GM12873 (cell line): ENCODE measurements around the gene TFEB.

ENCODE experiments used
- CTCF ChIP-seq: IDR thresholded peaks from 2 replicates; pipeline ENCODE4 v1.5.1; 2012; ENCODE audit warnings: low read depth, mild to moderate bottlenecking, moderate library complexity, low read length, control low read depth; ENCODE audit not compliant: insufficient read depth; ENCODE audit errors: missing control alignments

TFEB gene

GRCh38 chr6:41729624-41730023 lies 5.8 kb downstream of the TFEB start:
- no peak for TF ChIP-seq CTCF

- no peak for TF ChIP-seq CTCF
Observed at GRCh38 chr6:41728954-41729353, 6.5 kb downstream of the TFEB start.

GRCh38 chr6:41728073-41728936 lies 7.1 kb downstream of the TFEB start:
- no peak for TF ChIP-seq CTCF

DNA sequence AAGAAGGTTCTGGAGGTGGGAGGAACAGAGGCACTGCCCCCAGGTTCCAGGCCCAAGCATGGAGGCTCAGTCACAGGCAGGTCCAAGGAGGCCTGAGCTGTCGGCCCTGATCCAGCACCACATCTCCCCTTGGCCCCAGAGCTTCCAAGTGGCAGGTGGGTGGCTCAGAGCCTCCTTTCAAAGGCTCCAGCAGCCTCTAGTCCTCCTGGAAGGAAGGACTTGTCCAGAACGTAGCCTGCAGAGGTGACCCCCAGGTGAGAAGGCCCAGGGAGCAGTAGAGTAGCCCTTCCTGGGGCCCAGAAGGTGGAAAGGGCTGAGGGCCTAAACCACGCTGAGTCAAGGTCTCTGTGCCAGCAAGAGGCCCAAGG lies 7.7 kb downstream of the TFEB start:
- no peak for TF ChIP-seq CTCF

DNA sequence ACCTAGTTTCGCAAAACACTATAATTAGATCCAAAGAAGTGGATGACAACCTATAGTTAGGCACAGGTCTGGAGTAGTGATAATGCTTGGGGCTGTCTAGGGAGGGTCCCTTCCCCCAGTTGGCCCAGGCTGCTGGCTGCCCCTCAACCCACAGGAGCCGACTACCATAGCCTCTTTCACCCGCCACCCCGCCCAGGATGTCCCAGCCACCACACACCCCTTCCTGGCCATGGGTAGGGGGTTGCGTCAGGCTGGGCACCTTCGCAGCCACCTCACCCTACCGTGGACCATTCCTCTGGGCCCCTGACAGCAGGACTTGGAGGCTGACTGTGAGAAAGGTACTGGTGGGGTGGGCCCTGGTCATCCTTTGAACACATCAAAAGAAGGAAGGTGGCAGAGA lies 8.5 kb downstream of the TFEB start:
- no peak for TF ChIP-seq CTCF

- TF ChIP-seq CTCF, result peak; percentile 44
Observed at GRCh38 chr6:41724586-41725501, 10.6 kb downstream of the TFEB start.

- TF ChIP-seq CTCF, result no peak
Observed at GRCh38 chr6:41724228-41724580, 11.2 kb downstream of the TFEB start.
